ENCODE measurements around the gene GALNTL6.

DNA sequence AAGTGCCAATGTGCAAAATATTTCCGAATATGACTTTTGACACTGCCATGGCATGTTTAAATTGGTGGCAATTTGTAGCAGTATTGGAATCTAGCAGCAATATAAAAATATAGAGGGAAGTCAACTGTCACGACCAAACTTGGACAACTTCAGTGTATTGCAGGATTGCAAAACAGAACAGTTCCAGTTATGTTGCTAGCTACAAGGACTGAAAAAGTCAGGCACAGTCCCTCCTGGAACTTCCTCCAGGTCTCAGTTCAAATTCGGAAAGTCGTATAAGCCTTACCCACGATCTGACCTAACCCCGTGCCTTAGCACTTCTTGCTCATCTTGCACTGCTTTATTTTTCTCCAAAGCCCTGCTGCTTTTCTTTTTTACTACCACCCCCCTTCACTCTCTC lies 965.4 kb downstream of the GALNTL6 start:
- no peak for TF ChIP-seq CTCF (IDR thresholded peaks at IDR 0.05; ENCODE audit: insufficient read depth, low read length, poor library complexity, severe bottlenecking)
- no peak for TF ChIP-seq EZH2phosphoT487 (conservative IDR thresholded peaks at IDR 0.05; ENCODE audit: low read length)
